Activated T-cell treated with anti-CD3 and anti-CD28 coated beads, Interleukin-2, amount 50 U/mL, for 72 hours (primary cell): ENCODE data around the gene SLAIN2. TPM values are rescaled to one million over a fixed set of nuclear protein-coding genes. Genes with fewer than 3 reads are reported as not detected.

ENCODE experiments used
- ATAC-seq, 2 donors: fragments of 150-1000 bp; cut with Tn5 transposase; replicated peaks in 1 of 2; 2 replicates each; pipeline ENCODE4 v1.10.0; 2021; ENCODE audit warnings: moderate library complexity in 2 of 2, mild to moderate bottlenecking in 1 of 2
- DNase-seq, 2 donors: peaks; one replicate each; pipeline ENCODE4 v3.0.0; 2021 to 2022; ENCODE audit warnings: mixed read lengths in 1 of 2
- H3K27ac Mint-ChIP-seq: one replicate; pipeline ENCODE4 v1.8.0; 2022; ENCODE audit warnings: mild to moderate bottlenecking, moderate library complexity, mixed read lengths
- H3K27me3 Mint-ChIP-seq: one replicate; pipeline ENCODE4 v1.8.0; 2022; ENCODE audit warnings: low read depth, mixed read lengths
- H3K36me3 Mint-ChIP-seq, 2 donors: one replicate each; pipeline ENCODE4 v1.8.0; 2022; ENCODE audit warnings: mixed read lengths in 2 of 2, mild to moderate bottlenecking in 1 of 2; ENCODE audit not compliant: insufficient read depth in 2 of 2
- H3K4me1 Mint-ChIP-seq: one replicate; pipeline ENCODE4 v1.8.0; 2022; ENCODE audit warnings: low read depth, mixed read lengths
- H3K4me3 Mint-ChIP-seq, 2 donors: one replicate each; pipeline ENCODE4 v1.8.0; 2022; ENCODE audit warnings: mild to moderate bottlenecking in 2 of 2, mixed read lengths in 2 of 2, moderate library complexity in 2 of 2
- H3K9me3 Mint-ChIP-seq, 2 donors: one replicate each; pipeline ENCODE4 v1.8.0; 2022; ENCODE audit warnings: mixed read lengths in 2 of 2
- total RNA-seq, 2 donors: library from RNA; stranded (reverse); gene quantifications; one replicate each; pipeline ENCODE4 v1.2.3, GENCODE V29; 2022

Gene SLAIN2
- total RNA-seq, 2 donors from 2014 or later = 43.4 to 58.0 TPM

DNA sequence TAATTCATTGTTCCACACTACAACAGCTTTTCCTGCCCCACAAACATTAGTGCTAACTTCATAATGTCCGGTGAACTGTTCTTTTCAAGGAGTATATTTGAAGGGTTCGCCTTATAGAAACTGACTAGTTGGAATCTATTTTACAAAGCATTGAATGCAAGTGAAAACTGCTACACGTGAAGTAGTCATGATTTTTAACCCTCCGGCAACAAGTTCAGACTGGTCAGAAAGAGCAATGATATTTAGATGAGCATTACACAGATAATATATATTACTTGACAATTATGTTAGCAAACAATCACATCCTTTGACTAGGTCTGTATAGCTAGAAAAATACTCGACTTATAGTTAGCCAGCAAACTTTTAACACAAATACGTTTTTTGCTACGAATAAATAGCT lies 1.7 kb upstream of the SLAIN2 start:
- H3K27ac Mint-ChIP-seq = peak overlapping the region; percentile 78
- no peaks in the 10 kb centered on the region for H3K9me3 Mint-ChIP-seq
- peaks cover 2% of the 10 kb centered on the region in 2 donors for H3K36me3 Mint-ChIP-seq
- DNase-seq (no peak), ATAC-seq (no peak)
- H3K4me1 Mint-ChIP-seq = peaks cover 51% of the 10 kb centered on the region
- no peaks in the 10 kb centered on the region for H3K27me3 Mint-ChIP-seq
- peak overlapping the region in 1 of 2 donors; percentile 81 for H3K4me3 Mint-ChIP-seq

DNA sequence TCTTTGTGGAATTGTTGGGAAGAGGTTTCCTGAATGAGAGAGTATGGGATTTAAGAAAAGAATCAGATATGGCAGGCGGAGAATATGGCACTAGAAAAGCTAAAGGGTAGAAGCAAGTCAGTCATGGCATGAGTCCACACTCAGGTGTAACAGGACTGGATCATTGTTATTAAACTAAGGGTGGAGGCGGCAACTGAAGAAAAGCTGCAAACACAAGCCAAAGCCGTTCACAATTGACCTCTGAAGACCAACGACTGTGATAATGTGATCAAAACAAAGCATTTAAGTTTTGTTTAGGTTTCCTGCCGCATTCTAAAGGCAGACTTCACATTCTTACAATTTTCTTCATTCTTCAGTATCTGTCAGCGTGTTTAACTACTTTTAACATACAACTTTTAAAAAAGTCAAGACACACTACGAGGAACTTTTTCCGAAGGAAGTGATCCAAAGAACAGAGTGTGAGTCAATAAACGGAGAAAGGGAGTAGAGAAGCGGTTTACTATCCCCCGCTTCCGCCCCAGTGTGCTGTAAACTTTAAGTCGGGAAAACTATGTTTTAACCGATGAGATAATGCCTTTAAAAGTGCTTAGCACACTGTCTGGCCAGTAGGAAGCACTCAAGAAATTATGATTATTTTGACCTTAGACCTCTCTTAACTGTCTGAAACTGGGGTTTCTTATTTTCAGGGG lies 909 bp upstream of the SLAIN2 start:
- H3K27me3 Mint-ChIP-seq = no peaks in the 10 kb centered on the region
- ATAC-seq (peak; percentile 2 to 9), DNase-seq (peak; percentile 3 to 36)
- peaks cover 2% of the 10 kb centered on the region in 2 donors for H3K36me3 Mint-ChIP-seq
- H3K4me3 Mint-ChIP-seq = peak overlapping the region; percentile 81 to 96
- no peaks in the 10 kb centered on the region for H3K9me3 Mint-ChIP-seq
- H3K27ac Mint-ChIP-seq = peak overlapping the region; percentile 78
- peaks cover 59% of the 10 kb centered on the region for H3K4me1 Mint-ChIP-seq

DNA sequence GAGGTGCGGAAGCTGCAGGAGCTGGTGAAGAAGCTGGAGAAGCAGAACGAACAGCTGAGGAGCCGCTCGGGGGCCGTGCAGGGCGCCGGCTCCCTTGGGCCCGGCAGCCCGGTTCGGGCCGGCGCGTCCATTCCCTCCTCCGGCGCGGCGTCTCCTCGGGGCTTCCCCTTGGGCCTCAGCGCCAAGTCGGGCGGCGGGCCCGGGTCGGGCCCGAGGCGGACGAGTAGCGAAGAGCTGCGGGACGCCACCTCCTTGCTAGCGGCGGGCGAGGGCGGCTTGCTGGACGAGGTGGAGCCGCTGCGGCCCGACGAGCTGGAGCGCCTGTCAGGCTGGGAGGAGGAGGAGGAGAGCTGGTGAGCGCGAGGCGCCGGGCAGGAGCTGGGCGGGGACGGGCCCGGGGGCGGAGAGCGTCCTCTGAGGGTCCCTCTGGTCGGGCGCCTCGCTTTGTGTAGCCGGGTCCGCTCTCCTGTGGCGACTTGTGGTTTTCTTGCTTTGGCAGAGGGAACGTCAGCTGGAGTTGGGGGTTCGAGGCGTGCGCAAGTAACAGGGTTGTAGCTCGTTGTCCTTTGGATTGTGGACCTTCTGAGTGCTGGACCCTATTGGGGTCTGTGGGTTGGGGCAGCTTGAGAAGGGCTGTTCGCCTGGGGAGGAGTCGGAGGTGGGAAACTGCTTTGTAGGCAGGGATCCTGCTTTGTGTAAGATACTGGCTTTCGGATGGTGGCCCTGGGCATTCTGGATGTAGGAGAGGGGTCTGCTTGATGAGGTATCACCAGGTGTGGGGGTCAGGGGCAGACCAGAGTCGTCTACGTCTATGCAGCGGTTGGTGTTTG lies 662 bp downstream of the SLAIN2 start:
- Mint-ChIP-seq H3K4me1 (peaks cover 73% of the 10 kb centered on the region), H3K36me3 (peaks cover 2% of the 10 kb centered on the region in 2 donors), H3K4me3 (peak overlapping the region; percentile 81 to 96), H3K27me3 (no peaks in the 10 kb centered on the region), H3K27ac (peak overlapping the region; percentile 91), H3K9me3 (no peaks in the 10 kb centered on the region)
- DNase-seq (peak; percentile 63 to 65), ATAC-seq (peak; percentile 14 to 20)

DNA sequence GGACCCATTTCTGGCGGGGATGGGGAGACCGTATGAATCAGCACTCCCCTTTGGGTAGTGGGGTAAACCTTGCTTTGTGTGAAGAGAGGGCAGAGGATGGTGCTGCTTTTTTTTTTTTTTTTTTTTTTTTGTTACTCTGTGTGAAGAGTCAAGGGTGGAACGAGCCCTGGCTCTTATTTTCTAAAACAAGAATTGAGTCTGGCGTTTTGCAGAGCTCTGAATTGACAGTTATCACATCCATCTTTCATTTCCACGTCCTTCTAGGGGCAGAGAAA lies 1.2 kb downstream of the SLAIN2 start:
- H3K4me1 Mint-ChIP-seq = peaks cover 69% of the 10 kb centered on the region
- peak overlapping the region; percentile 91 for H3K27ac Mint-ChIP-seq
- ATAC-seq (no peak), DNase-seq (peak; percentile 19 to 46)
- H3K27me3 Mint-ChIP-seq = no peaks in the 10 kb centered on the region
- H3K9me3 Mint-ChIP-seq = no peaks in the 10 kb centered on the region
- peak overlapping the region; percentile 81 to 96 for H3K4me3 Mint-ChIP-seq
- peaks cover 2% of the 10 kb centered on the region in 2 donors for H3K36me3 Mint-ChIP-seq

DNA sequence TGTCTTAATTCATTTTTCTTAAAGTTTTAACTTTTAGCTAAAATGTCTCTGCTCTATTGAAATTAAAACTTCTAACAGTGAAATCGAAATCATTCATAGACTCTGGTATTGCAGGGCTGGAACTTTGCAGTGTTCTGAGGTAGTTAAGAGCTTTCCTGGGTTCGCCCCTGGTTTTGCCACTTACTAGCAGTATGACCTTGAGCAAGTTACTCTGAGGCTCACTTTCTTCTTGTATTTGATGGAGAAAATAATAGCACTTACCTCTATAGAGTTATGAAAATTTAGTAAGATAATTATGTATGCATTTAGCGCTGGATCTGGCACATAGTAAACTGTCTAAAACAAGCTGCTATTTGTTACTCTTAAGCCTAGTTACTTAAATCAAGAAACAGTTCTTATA lies 1.7 kb downstream of the SLAIN2 start:
- DNase-seq (no peak), ATAC-seq (no peak)
- H3K27ac Mint-ChIP-seq = peak overlapping the region; percentile 91
- peaks cover 2% of the 10 kb centered on the region in 2 donors for H3K36me3 Mint-ChIP-seq
- H3K9me3 Mint-ChIP-seq = no peaks in the 10 kb centered on the region
- H3K4me1 Mint-ChIP-seq = peaks cover 69% of the 10 kb centered on the region
- peak overlapping the region; percentile 81 to 96 for H3K4me3 Mint-ChIP-seq
- no peaks in the 10 kb centered on the region for H3K27me3 Mint-ChIP-seq

DNA sequence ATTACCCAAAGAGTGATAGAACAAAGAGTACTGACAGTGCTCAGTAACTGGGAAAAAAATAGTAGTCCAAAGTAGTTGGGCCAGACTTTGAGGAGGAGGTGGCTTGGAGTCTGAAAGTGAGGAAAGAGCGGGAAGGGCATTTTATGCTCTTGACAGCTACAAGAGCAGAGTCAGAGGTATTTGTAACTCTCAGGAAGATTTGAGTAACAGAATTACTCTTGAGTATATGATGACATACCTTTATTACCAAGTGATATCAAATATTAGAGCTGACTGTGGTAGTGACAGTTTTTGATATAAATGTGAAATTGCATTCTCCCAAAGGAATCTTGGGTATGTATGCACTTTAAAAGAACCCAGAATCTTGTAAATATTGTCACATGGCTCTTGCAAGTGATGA lies 2.2 kb downstream of the SLAIN2 start:
- no peaks in the 10 kb centered on the region for H3K27me3 Mint-ChIP-seq
- peak overlapping the region; percentile 81 to 96 for H3K4me3 Mint-ChIP-seq
- H3K9me3 Mint-ChIP-seq = no peaks in the 10 kb centered on the region
- DNase-seq (no peak), ATAC-seq (no peak)
- peaks cover 2% of the 10 kb centered on the region in 2 donors for H3K36me3 Mint-ChIP-seq
- H3K27ac Mint-ChIP-seq = peak overlapping the region; percentile 1
- H3K4me1 Mint-ChIP-seq = peaks cover 69% of the 10 kb centered on the region

DNA sequence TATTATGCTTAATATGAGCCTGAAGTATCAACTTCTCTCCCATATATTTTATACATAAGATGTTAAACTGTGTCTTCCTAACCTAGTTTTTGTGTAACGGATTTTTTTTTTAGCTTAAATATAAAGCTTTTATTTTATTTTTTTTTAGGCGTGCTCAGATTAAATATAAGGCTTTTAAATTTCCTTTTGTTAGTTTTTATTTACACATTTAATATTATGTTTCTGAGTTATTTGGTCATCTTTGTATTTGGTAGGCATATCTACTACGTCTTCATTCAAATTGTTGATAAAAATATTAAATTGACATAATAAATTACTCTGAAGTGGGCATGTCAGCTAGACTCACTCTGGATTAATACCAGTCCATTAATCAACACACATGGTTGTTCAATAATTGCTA lies 4.2 kb downstream of the SLAIN2 start:
- peaks cover 69% of the 10 kb centered on the region for H3K4me1 Mint-ChIP-seq
- H3K27me3 Mint-ChIP-seq = no peaks in the 10 kb centered on the region
- peaks cover 2% of the 10 kb centered on the region in 2 donors for H3K36me3 Mint-ChIP-seq
- DNase-seq (no peak), ATAC-seq (no peak)
- no peaks in the 10 kb centered on the region for H3K9me3 Mint-ChIP-seq
- no peak overlapping the region for H3K27ac Mint-ChIP-seq
- peak overlapping the region in 1 of 2 donors; percentile 43 for H3K4me3 Mint-ChIP-seq

DNA sequence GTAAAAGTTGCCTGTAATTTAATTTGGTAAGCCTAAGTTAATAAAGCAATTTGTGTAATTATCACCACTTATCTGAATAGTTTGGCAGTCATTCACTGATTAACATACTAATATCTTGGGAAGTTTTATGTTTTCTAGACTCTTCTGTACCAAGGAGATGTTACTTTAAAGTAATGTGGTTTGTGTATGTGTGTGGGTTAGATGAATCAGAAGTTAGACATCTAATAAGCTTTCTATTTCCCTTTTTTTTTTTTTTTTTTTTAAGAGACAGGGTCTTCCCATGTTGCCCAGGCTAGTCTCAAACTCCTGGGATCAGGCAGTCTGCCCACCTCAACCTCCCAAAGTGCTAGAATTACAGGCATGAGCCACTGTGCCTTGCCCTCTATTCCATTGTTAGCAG lies 5.3 kb downstream of the SLAIN2 start:
- ATAC-seq (no peak), DNase-seq (no peak)
- Mint-ChIP-seq H3K9me3 (no peaks in the 10 kb centered on the region), H3K27ac (peak overlapping the region; percentile 48), H3K4me1 (peaks cover 80% of the 10 kb centered on the region), H3K27me3 (no peaks in the 10 kb centered on the region), H3K4me3 (peak overlapping the region in 1 of 2 donors; percentile 61), H3K36me3 (peaks cover 0 to 2% of the 10 kb centered on the region in 2 donors)

DNA sequence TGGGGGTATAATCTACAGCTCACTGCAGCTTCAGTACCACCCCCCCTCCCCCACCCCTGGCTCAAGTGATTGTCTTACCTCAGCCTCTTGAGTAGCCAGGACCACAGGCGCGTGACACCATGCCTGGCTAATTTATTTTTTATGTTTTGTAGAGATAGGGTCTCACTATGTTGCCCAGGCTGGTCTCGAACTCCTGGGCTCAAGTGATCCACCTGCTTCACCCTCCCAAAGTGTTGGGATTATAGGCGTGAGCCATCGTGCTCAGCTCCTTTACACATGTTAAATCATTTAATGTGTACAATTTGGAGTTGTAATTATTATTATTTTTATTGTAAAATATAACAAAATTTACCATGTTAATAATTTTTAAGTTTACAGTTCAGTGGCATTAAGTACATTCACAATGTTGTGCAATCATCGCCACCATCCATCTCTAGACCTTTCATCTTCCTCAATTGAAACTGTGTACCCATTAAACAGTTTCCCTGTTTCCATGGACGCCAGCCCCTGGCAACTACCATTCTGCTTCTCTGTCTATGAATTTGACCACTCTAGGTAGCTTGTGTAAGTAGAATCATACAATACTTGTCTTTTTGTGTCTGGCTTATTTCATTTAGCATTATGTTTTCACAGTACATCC lies 6.1 kb downstream of the SLAIN2 start:
- Mint-ChIP-seq H3K27ac (no peak overlapping the region), H3K9me3 (no peaks in the 10 kb centered on the region), H3K4me3 (no peak overlapping the region), H3K4me1 (peaks cover 79% of the 10 kb centered on the region), H3K27me3 (no peaks in the 10 kb centered on the region), H3K36me3 (peaks cover 0 to under 1% of the 10 kb centered on the region in 2 donors)
- DNase-seq (no peak), ATAC-seq (no peak)

DNA sequence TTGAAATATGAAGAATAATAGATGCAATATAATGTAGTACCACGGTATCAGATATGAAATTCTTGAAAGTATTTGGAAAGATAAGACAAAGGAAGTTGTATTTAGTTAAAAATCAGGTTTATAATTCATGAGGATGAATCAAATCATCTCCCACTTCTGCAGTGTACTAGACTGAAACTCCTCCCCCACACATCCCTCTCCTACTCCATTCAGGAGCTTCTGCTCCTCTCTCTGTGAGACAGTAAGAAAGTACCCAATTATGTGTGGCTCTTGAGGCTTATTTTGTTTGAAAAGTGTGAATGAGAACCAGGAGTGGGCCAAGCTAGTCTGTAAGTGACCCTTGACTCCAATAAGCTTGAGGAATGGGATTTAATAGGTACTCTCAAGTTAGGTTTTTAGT lies 9.5 kb downstream of the SLAIN2 start:
- no peak for DNase-seq
- no peak overlapping the region for H3K4me3 Mint-ChIP-seq
- H3K27ac Mint-ChIP-seq = peak overlapping the region; percentile 50
- no peak for ATAC-seq
- H3K4me1 Mint-ChIP-seq = peaks cover 58% of the 10 kb centered on the region
- H3K36me3 Mint-ChIP-seq = peaks cover 3 to 4% of the 10 kb centered on the region in 2 donors
- H3K27me3 Mint-ChIP-seq = no peaks in the 10 kb centered on the region
- peaks cover 3% of the 10 kb centered on the region in 2 donors for H3K9me3 Mint-ChIP-seq

DNA sequence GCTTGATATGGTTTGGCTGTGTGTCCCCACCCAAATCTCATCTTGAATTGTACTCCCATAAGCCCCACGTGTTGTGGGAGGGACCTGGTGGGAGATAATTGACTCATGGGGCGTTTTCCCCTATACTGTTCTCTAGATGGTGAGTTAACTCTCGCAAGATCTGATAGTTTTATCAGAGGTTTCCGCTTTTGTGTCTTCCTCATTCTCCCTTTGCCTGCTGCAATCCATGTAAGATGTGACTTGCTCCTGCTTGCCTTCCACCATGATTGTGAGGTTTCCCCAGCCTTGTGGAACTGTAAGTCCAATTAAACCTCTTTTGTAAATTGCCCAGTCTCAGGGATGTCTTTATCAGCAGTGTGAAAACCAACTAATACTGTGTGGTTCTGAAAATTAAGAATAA lies 11.5 kb downstream of the SLAIN2 start:
- ATAC-seq (no peak), DNase-seq (no peak)
- Mint-ChIP-seq H3K9me3 (peaks cover 3% of the 10 kb centered on the region in 2 donors), H3K4me3 (no peak overlapping the region), H3K27ac (no peak overlapping the region), H3K4me1 (peaks cover 43% of the 10 kb centered on the region), H3K36me3 (peaks cover 3 to 4% of the 10 kb centered on the region in 2 donors), H3K27me3 (no peaks in the 10 kb centered on the region)

DNA sequence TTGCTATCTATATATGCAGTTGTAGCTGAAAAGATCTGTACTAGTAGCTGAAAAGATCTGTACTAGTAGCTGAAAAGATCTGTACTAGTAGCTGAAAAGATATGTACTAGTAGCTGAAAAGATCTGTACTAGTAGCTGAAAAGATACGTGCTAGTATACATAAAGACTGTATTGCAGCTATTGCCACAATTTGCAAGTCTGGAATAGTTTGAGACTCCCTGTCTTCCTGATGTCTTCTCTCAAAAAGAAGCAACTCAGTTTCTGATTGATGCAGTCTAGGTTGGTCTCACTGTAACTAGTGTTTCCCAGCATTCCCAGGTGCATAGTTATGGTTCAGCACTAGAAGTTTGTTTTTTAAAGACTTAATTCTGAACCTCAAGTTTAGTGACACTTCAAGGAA lies 15.0 kb downstream of the SLAIN2 start:
- peaks cover 3 to 4% of the 10 kb centered on the region in 2 donors for H3K36me3 Mint-ChIP-seq
- no peak overlapping the region for H3K27ac Mint-ChIP-seq
- H3K4me1 Mint-ChIP-seq = peaks cover 23% of the 10 kb centered on the region
- no peak overlapping the region for H3K4me3 Mint-ChIP-seq
- no peaks in the 10 kb centered on the region for H3K27me3 Mint-ChIP-seq
- H3K9me3 Mint-ChIP-seq = peaks cover 3% of the 10 kb centered on the region in 2 donors
- no peak for DNase-seq
- no peak for ATAC-seq

DNA sequence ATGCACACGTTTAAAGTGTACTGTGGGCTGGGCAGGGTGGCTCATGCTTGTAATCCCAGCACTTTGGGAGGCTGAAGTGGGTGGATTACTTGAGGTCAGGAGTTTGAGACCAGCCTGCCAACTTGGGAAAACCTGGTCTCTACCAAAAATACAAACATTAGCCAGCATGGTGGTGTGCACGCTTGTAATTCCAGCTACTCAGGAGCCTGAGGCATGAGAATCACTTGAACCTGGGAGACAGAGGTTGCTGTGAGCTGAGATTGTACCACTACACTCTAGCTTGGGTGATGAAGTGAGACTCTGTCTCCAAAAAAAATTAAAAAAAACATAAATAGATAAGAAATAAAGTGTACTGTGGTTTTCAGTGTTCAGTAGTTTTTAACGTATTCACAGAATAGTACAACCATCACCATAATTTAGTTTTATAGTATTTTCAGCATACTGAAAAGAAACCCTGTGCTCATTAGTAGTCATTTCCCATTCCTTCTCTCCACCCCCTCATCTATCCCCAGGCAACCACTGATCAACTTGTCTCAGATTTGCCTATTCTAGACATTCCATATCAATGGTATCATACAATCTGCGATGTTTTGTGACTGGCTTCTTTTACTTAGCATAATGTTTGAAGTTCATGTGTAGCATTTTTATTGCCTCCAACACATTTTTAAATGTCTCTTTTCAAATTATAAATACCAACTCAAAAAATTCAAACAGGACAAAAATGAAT lies 19.1 kb downstream of the SLAIN2 start:
- DNase-seq (no peak), ATAC-seq (no peak)
- no peaks in the 10 kb centered on the region for H3K9me3 Mint-ChIP-seq
- H3K4me1 Mint-ChIP-seq = peaks cover 10% of the 10 kb centered on the region
- H3K4me3 Mint-ChIP-seq = no peak overlapping the region
- H3K27me3 Mint-ChIP-seq = no peaks in the 10 kb centered on the region
- H3K27ac Mint-ChIP-seq = peak overlapping the region; percentile 44
- peaks cover 0 to 3% of the 10 kb centered on the region in 2 donors for H3K36me3 Mint-ChIP-seq
